Muscle of leg (tissue), 11 donors: Measurements from ENCODE around the gene KRT10. TPM values are rescaled to one million over a fixed set of nuclear protein-coding genes. Genes with fewer than 3 reads are reported as not detected.

Experiments
- DNase-seq: peaks from one replicate; pipeline ENCODE4 v3.0.0; 2013
- H3K27ac ChIP-seq: one replicate; pipeline ENCODE4 v1.5.1; 2013; ENCODE audit warnings: mild to moderate bottlenecking, low read length, control low read depth
- H3K27me3 ChIP-seq: one replicate; pipeline ENCODE4 v1.6.1; 2013; ENCODE audit warnings: low read length; ENCODE audit not compliant: control insufficient read depth, insufficient read depth
- H3K36me3 ChIP-seq: one replicate; pipeline ENCODE4 v1.6.1; 2013; ENCODE audit warnings: low read length; ENCODE audit not compliant: control insufficient read depth, insufficient read depth
- H3K4me1 ChIP-seq: one replicate; pipeline ENCODE4 v1.6.1; 2013; ENCODE audit warnings: low read length; ENCODE audit not compliant: control insufficient read depth, insufficient read depth
- H3K4me3 ChIP-seq: one replicate; pipeline ENCODE4 v1.5.1; 2013; ENCODE audit warnings: low read length, control low read depth
- H3K9me3 ChIP-seq: replicated peaks from 2 replicates; pipeline ENCODE4 v1.6.1; 2013; ENCODE audit warnings: low read depth, low read length; ENCODE audit not compliant: control insufficient read depth
- WGBS: methylation state at CpG from one replicate; pipeline ENCODE4 v1.1.5; 2013; ENCODE audit warnings: missing lambda C conversion rate; ENCODE audit not compliant: insufficient coverage; 5-methylcytosine and 5-hydroxymethylcytosine counted together
- polyA plus RNA-seq, 8 donors: library from polyadenylated mRNA; unstranded; fragments of 120-200 nt; gene quantifications; one replicate each; pipeline versions ENCODE4 v1.2.1 to v1.2.3, GENCODE V29; 2013; ENCODE audit warnings: inconsistent platforms in 1 of 8, low replicate concordance in 1 of 8; ENCODE audit not compliant: insufficient read length in 8 of 8, insufficient read depth in 1 of 8
- total RNA-seq: library from RNA; stranded (reverse); fragments of 120-200 nt; gene quantifications from one replicate; pipeline ENCODE4 v1.2.4, GENCODE V29; 2013

KRT10 gene
- total and polyA plus RNA-seq, 9 donors = 11.6 to 261 (median 46.9) TPM

GRCh38 chr17:40793832-40794231, 28.6 kb downstream of the KRT10 start:
- Histone ChIP-seq H3K27me3 (peaks cover 13% of the 10 kb centered on the region), H3K4me1 (peaks cover 5% of the 10 kb centered on the region), H3K36me3 (no peaks in the 10 kb centered on the region), H3K27ac (no peak overlapping the region), H3K4me3 (no peak overlapping the region), H3K9me3 (no peaks in the 10 kb centered on the region)
- DNase-seq = no peak
- 36% methylated on average over 8 of the region's 10 CpGs for WGBS

GRCh38 chr17:40791787-40792436, 30.5 kb downstream of the KRT10 start:
- Histone ChIP-seq H3K9me3 (no peaks in the 10 kb centered on the region), H3K4me3 (no peak overlapping the region), H3K4me1 (peaks cover 5% of the 10 kb centered on the region), H3K27ac (no peak overlapping the region), H3K27me3 (peaks cover 9% of the 10 kb centered on the region), H3K36me3 (no peaks in the 10 kb centered on the region)
- WGBS = no CpG with 5 or more reads among the region's 6 CpGs
- peak; percentile 88 for DNase-seq

GRCh38 chr17:40791111-40791510, 31.3 kb downstream of the KRT10 start:
- WGBS = no CpG with 5 or more reads among the region's 1 CpG
- no peak overlapping the region for H3K4me3 ChIP-seq
- H3K4me1 ChIP-seq = peaks cover 5% of the 10 kb centered on the region
- DNase-seq = peak; percentile 80
- H3K27me3 ChIP-seq = peaks cover 4% of the 10 kb centered on the region
- H3K36me3 ChIP-seq = no peaks in the 10 kb centered on the region
- H3K9me3 ChIP-seq = no peaks in the 10 kb centered on the region
- peak overlapping the region; percentile 23 for H3K27ac ChIP-seq

GRCh38 chr17:40782450-40782849, 40.0 kb downstream of the KRT10 start, which contains the start of gene KRT27:
TSS of gene KRT27 (minus strand) at chr17:40782550. CDS start at chr17:40782493, 57 bp downstream.
- H3K4me3 ChIP-seq = no peak within 1 kb of the TSS

GRCh38 chr17:40779181-40779909, 43.1 kb downstream of the KRT10 start:
- Histone ChIP-seq H3K9me3 (no peaks in the 10 kb centered on the region), H3K4me3 (no peak overlapping the region), H3K4me1 (no peaks in the 10 kb centered on the region), H3K27ac (no peak overlapping the region), H3K27me3 (peaks cover 11% of the 10 kb centered on the region), H3K36me3 (no peaks in the 10 kb centered on the region)
- 18% methylated on average over 24 of the region's 37 CpGs for WGBS
- DNase-seq = no peak

More at GRCh38 chr17:40782450-40782849, 40.0 kb downstream of the KRT10 start, which contains the start of gene KRT27:
- Histone ChIP-seq H3K4me1 (no peaks in the 10 kb centered on the region), H3K27ac (no peak within 1 kb of the TSS), H3K9me3 (no peaks in the 10 kb centered on the region), H3K36me3 (no peaks in the 10 kb centered on the region), H3K27me3 (peaks cover 10% of the 10 kb centered on the region)
- WGBS = 100% methylated on average over 2 of the region's 4 CpGs
- no peak for DNase-seq

GRCh38 chr17:40778461-40778860, 44.0 kb downstream of the KRT10 start:
- H3K27me3 ChIP-seq = peaks cover 11% of the 10 kb centered on the region
- DNase-seq = no peak
- no peaks in the 10 kb centered on the region for H3K36me3 ChIP-seq
- no peak overlapping the region for H3K27ac ChIP-seq
- WGBS = 60% methylated on average over 1 of the region's 5 CpGs
- no peaks in the 10 kb centered on the region for H3K4me1 ChIP-seq
- no peak overlapping the region for H3K4me3 ChIP-seq
- H3K9me3 ChIP-seq = no peaks in the 10 kb centered on the region

GRCh38 chr17:40777971-40778370, 44.4 kb downstream of the KRT10 start:
- peaks cover 11% of the 10 kb centered on the region for H3K27me3 ChIP-seq
- H3K4me3 ChIP-seq = no peak overlapping the region
- no peaks in the 10 kb centered on the region for H3K4me1 ChIP-seq
- WGBS = no CpG with 5 or more reads among the region's 3 CpGs
- H3K36me3 ChIP-seq = no peaks in the 10 kb centered on the region
- no peak for DNase-seq
- H3K9me3 ChIP-seq = no peaks in the 10 kb centered on the region
- H3K27ac ChIP-seq = no peak overlapping the region

- Histone ChIP-seq H3K4me3 (no peak overlapping the region), H3K9me3 (no peaks in the 10 kb centered on the region), H3K27ac (no peak overlapping the region), H3K36me3 (no peaks in the 10 kb centered on the region), H3K4me1 (no peaks in the 10 kb centered on the region), H3K27me3 (peaks cover 13% of the 10 kb centered on the region)
- 38% methylated on average over 4 of the region's 7 CpGs for whole genome bisulfite sequencing
- no peak for DNase-seq
Observed at GRCh38 chr17:40777459-40777858, 45.0 kb downstream of the KRT10 start.

GRCh38 chr17:40775945-40776344, 46.5 kb downstream of the KRT10 start:
- DNase-seq = peak; percentile 26
- WGBS = 23% methylated on average over 2 of the region's 4 CpGs
- Histone ChIP-seq H3K4me1 (no peaks in the 10 kb centered on the region), H3K36me3 (no peaks in the 10 kb centered on the region), H3K27me3 (peaks cover 16% of the 10 kb centered on the region), H3K9me3 (no peaks in the 10 kb centered on the region), H3K4me3 (no peak overlapping the region), H3K27ac (no peak overlapping the region)

GRCh38 chr17:40772101-40772500, 50.3 kb downstream of the KRT10 start, which contains the start of gene KRT26:
TSS of gene KRT26 (minus strand) at chr17:40772201. CDS start at chr17:40772113, 88 bp downstream.
- Histone ChIP-seq H3K36me3 (no peaks in the 10 kb centered on the region), H3K4me1 (no peaks in the 10 kb centered on the region), H3K4me3 (no peak within 1 kb of the TSS), H3K27ac (no peak within 1 kb of the TSS), H3K27me3 (peaks cover 5% of the 10 kb centered on the region), H3K9me3 (no peaks in the 10 kb centered on the region)
- WGBS = 100% methylated on average over 1 of the region's 3 CpGs
- DNase-seq = no peak
